Activated naive CD8-positive, alpha-beta T cell treated with anti-CD3 and anti-CD28 coated beads, Interleukin-2, amount 50 U/mL, for 24 hours (primary cell): Measurements from ENCODE around the gene LRP1B.

Source experiments
- ATAC-seq: fragments of 150-1000 bp; cut with Tn5 transposase; one replicate; pipeline ENCODE4 v1.10.0; 2021
- DNase-seq: peaks from one replicate; pipeline ENCODE4 v3.0.0; 2021
- H3K27ac Mint-ChIP-seq: one replicate; pipeline ENCODE4 v1.8.0; 2021; ENCODE audit warnings: mild to moderate bottlenecking, mixed read lengths
- H3K27me3 Mint-ChIP-seq: one replicate; pipeline ENCODE4 v1.8.0; 2021; ENCODE audit warnings: mixed read lengths
- H3K36me3 Mint-ChIP-seq: one replicate; pipeline ENCODE4 v1.8.0; 2021; ENCODE audit warnings: low read depth, mixed read lengths
- H3K4me1 Mint-ChIP-seq: one replicate; pipeline ENCODE4 v1.8.0; 2021; ENCODE audit warnings: mixed read lengths
- H3K4me3 Mint-ChIP-seq: one replicate; pipeline ENCODE4 v1.8.0; 2021; ENCODE audit warnings: mild to moderate bottlenecking, moderate library complexity, mixed read lengths
- H3K9me3 Mint-ChIP-seq: one replicate; pipeline ENCODE4 v1.8.0; 2021; ENCODE audit warnings: mixed read lengths

The LRP1B gene

GRCh38 chr2:141065042-141065441 is 1065.8 kb downstream of the LRP1B start:
- no peak overlapping the region for H3K27ac Mint-ChIP-seq
- no peaks in the 10 kb centered on the region for H3K36me3 Mint-ChIP-seq

DNA sequence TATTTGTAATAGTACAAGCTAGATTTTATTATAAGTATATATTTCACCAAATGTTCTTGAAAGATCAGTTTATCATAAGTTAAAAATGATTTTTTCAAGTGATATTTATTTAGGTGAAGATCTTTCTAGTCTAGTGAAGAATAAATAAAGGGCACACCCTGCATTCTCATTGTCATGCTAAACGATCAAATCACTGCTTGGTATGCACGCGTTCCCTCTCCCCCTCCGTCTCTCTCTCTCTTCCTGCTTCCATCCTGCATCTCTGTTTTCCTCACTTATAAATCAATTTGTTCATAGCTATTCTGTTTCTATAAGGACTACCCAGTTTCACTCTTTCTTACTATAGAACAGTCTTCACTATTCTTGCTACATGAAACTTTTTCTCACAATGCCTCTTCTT is 1067.4 kb downstream of the LRP1B start:
- Mint-ChIP-seq H3K36me3 (no peaks in the 10 kb centered on the region), H3K4me3 (no peak overlapping the region), H3K27me3 (no peaks in the 10 kb centered on the region), H3K9me3 (peaks cover 24% of the 10 kb centered on the region), H3K27ac (no peak overlapping the region), H3K4me1 (no peaks in the 10 kb centered on the region)
- ATAC-seq (no peak), DNase-seq (no peak)

More at GRCh38 chr2:141065042-141065441, 1065.8 kb downstream of the LRP1B start:
- Mint-ChIP-seq H3K4me1 (no peaks in the 10 kb centered on the region), H3K4me3 (no peak overlapping the region), H3K9me3 (peaks cover 21% of the 10 kb centered on the region), H3K27me3 (no peaks in the 10 kb centered on the region)
- no peak for DNase-seq
- no peak for ATAC-seq

GRCh38 chr2:141062443-141062842 is 1068.4 kb downstream of the LRP1B start:
- DNase-seq (no peak), ATAC-seq (no peak)
- H3K27ac Mint-ChIP-seq: no peak overlapping the region
- H3K4me1 Mint-ChIP-seq: no peaks in the 10 kb centered on the region
- H3K4me3 Mint-ChIP-seq: no peak overlapping the region
- H3K27me3 Mint-ChIP-seq: no peaks in the 10 kb centered on the region
- peaks cover 23% of the 10 kb centered on the region for H3K9me3 Mint-ChIP-seq
- no peaks in the 10 kb centered on the region for H3K36me3 Mint-ChIP-seq

DNA sequence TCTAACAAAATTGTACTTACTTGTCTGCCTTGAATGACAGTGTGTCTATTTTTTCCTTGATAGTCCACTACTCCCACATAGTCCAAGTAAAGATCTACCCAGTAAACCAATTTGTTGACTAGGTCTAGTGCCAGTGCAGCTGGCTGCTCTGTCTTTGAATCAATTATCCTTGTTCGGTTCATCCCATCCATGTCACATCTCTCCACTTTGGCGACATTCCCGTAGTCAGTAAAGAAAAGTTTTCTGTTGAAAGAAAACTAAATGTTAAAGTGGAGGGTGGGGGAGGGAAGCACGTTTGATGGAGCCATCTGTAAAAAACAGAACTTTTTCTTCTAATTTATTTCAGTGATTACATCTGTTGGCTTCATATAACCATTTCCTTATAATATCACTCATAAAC is 1068.8 kb downstream of the LRP1B start:
- Mint-ChIP-seq H3K27me3 (no peaks in the 10 kb centered on the region), H3K9me3 (peaks cover 21% of the 10 kb centered on the region), H3K4me1 (no peaks in the 10 kb centered on the region), H3K36me3 (no peaks in the 10 kb centered on the region), H3K4me3 (no peak overlapping the region), H3K27ac (no peak overlapping the region)
- ATAC-seq (no peak), DNase-seq (no peak)

GRCh38 chr2:141058556-141058955 is 1072.3 kb downstream of the LRP1B start:
- ATAC-seq (no peak), DNase-seq (no peak)
- Mint-ChIP-seq H3K27ac (no peak overlapping the region), H3K4me3 (no peak overlapping the region), H3K27me3 (no peaks in the 10 kb centered on the region), H3K36me3 (no peaks in the 10 kb centered on the region), H3K4me1 (no peaks in the 10 kb centered on the region), H3K9me3 (peaks cover 7% of the 10 kb centered on the region)

- ATAC-seq (no peak), DNase-seq (no peak)
- H3K9me3 Mint-ChIP-seq: peaks cover 5% of the 10 kb centered on the region
- no peak overlapping the region for H3K4me3 Mint-ChIP-seq
- no peaks in the 10 kb centered on the region for H3K27me3 Mint-ChIP-seq
- H3K36me3 Mint-ChIP-seq: no peaks in the 10 kb centered on the region
- no peak overlapping the region for H3K27ac Mint-ChIP-seq
- H3K4me1 Mint-ChIP-seq: no peaks in the 10 kb centered on the region
Measured at GRCh38 chr2:141055531-141055930, 1075.3 kb downstream of the LRP1B start.

GRCh38 chr2:141048951-141049350 is 1081.9 kb downstream of the LRP1B start:
- Mint-ChIP-seq H3K4me3 (no peak overlapping the region), H3K36me3 (no peaks in the 10 kb centered on the region), H3K9me3 (no peaks in the 10 kb centered on the region), H3K27me3 (no peaks in the 10 kb centered on the region), H3K4me1 (no peaks in the 10 kb centered on the region), H3K27ac (no peak overlapping the region)
- DNase-seq (no peak), ATAC-seq (no peak)

GRCh38 chr2:141041281-141041680 is 1089.5 kb downstream of the LRP1B start:
- no peak overlapping the region for H3K4me3 Mint-ChIP-seq
- H3K9me3 Mint-ChIP-seq: peaks cover 7% of the 10 kb centered on the region
- H3K27me3 Mint-ChIP-seq: no peaks in the 10 kb centered on the region
- H3K4me1 Mint-ChIP-seq: no peaks in the 10 kb centered on the region
- no peak for DNase-seq
- no peak for ATAC-seq
- no peaks in the 10 kb centered on the region for H3K36me3 Mint-ChIP-seq
- no peak overlapping the region for H3K27ac Mint-ChIP-seq

DNA sequence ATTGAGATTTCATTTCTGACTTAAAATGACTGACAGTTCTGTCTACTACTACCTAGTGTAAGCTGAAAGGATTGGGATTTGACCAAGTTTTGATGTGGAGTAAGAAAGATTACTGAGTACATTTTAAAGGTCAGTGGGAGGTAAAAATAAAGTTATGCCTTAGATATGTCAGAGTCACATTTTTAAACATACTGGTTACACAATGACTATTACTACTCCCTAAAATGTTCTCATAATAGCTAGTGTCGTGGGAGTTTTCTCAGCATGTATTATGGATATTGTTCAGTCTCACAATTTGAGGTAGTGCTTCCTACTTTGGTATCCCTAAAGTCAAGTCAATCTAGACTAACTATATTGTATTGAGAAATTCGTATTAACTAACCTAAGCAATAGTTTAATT is 1092.5 kb downstream of the LRP1B start:
- no peak for ATAC-seq
- Mint-ChIP-seq H3K27ac (no peak overlapping the region), H3K27me3 (no peaks in the 10 kb centered on the region), H3K9me3 (peaks cover 12% of the 10 kb centered on the region), H3K4me1 (no peaks in the 10 kb centered on the region), H3K36me3 (no peaks in the 10 kb centered on the region), H3K4me3 (no peak overlapping the region)
- DNase-seq: no peak

DNA sequence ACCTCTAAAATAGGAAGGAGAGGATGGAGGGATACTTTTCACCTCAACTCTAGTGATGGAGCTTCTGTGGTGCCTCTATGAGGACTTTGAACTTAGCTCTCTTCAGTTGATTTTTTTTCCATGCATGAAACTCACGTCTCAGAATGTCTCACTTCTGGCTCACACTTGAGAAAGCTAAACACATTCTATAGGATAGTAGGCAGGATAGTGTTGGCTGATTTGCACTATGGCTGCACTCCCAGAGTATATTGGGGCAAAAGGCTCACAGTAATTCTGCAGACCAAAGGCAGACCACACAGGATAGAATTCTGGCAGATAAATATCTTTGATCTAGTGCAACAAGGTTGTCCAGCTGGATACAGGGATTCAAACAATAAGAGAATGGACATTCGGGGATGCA is 1093.5 kb downstream of the LRP1B start:
- Mint-ChIP-seq H3K4me3 (no peak overlapping the region), H3K4me1 (no peaks in the 10 kb centered on the region), H3K27ac (no peak overlapping the region), H3K36me3 (no peaks in the 10 kb centered on the region), H3K27me3 (no peaks in the 10 kb centered on the region), H3K9me3 (peaks cover 8% of the 10 kb centered on the region)
- DNase-seq (no peak), ATAC-seq (no peak)

GRCh38 chr2:141035846-141036420 is 1094.9 kb downstream of the LRP1B start:
- ATAC-seq: no peak

GRCh38 chr2:141029428-141030078 is 1101.3 kb downstream of the LRP1B start:
- Mint-ChIP-seq H3K4me3 (no peak overlapping the region), H3K36me3 (no peaks in the 10 kb centered on the region), H3K27me3 (no peaks in the 10 kb centered on the region), H3K27ac (no peak overlapping the region), H3K4me1 (no peaks in the 10 kb centered on the region), H3K9me3 (peaks cover 14% of the 10 kb centered on the region)
- DNase-seq (no peak), ATAC-seq (no peak)

More at GRCh38 chr2:141035846-141036420, 1094.9 kb downstream of the LRP1B start:
- no peak for DNase-seq
- Mint-ChIP-seq H3K9me3 (peaks cover 7% of the 10 kb centered on the region), H3K36me3 (no peaks in the 10 kb centered on the region), H3K27ac (no peak overlapping the region), H3K4me1 (no peaks in the 10 kb centered on the region), H3K27me3 (no peaks in the 10 kb centered on the region), H3K4me3 (no peak overlapping the region)

DNA sequence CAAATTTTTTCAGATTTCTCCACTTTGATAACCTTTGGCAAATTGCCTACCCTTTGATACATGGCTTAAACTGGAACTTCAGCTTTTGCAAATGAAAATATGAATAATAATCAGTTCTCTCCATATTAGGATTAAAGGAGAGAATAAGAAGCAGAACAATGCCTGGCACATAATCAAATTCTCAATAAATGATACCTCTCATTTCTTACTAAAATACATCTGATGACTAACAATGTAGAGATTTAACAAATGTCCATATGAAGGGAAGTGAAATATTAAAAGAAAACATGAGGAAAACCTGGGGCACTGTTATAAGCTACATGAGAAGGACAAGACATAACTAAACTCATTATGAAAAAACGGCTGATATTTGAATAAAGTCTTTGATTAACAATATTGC is 1103.6 kb downstream of the LRP1B start:
- Mint-ChIP-seq H3K4me3 (no peak overlapping the region), H3K9me3 (peaks cover 14% of the 10 kb centered on the region), H3K4me1 (no peaks in the 10 kb centered on the region), H3K27me3 (no peaks in the 10 kb centered on the region), H3K36me3 (no peaks in the 10 kb centered on the region), H3K27ac (no peak overlapping the region)
- ATAC-seq: no peak
- no peak for DNase-seq

DNA sequence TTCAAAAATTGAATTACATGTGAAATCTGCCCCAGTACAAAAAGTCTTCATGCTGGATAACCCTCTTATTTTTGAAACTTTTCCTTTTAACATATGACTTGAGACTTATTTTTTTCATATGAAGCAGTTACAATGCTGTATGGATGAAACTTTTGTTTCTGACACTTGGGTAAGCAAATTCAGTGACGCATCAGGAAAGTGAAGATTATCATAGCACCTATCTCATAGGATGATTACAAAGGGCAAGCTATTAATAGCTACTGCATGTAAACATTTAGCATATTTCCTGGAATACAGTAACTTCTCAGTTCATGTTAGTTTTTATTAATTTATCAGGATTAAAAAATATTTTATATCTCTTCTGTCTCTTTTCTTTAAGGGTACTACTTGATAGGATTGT is 1109.2 kb downstream of the LRP1B start:
- Mint-ChIP-seq H3K27me3 (no peaks in the 10 kb centered on the region), H3K36me3 (no peaks in the 10 kb centered on the region), H3K4me1 (no peaks in the 10 kb centered on the region), H3K9me3 (peaks cover 9% of the 10 kb centered on the region), H3K4me3 (no peak overlapping the region), H3K27ac (no peak overlapping the region)
- ATAC-seq (no peak), DNase-seq (no peak)

GRCh38 chr2:141021109-141021508 is 1109.7 kb downstream of the LRP1B start:
- H3K27me3 Mint-ChIP-seq: no peaks in the 10 kb centered on the region
- no peak for DNase-seq
- H3K27ac Mint-ChIP-seq: no peak overlapping the region
- no peaks in the 10 kb centered on the region for H3K36me3 Mint-ChIP-seq
- H3K4me1 Mint-ChIP-seq: no peaks in the 10 kb centered on the region
- no peak for ATAC-seq
- H3K9me3 Mint-ChIP-seq: peaks cover 9% of the 10 kb centered on the region
- no peak overlapping the region for H3K4me3 Mint-ChIP-seq

DNA sequence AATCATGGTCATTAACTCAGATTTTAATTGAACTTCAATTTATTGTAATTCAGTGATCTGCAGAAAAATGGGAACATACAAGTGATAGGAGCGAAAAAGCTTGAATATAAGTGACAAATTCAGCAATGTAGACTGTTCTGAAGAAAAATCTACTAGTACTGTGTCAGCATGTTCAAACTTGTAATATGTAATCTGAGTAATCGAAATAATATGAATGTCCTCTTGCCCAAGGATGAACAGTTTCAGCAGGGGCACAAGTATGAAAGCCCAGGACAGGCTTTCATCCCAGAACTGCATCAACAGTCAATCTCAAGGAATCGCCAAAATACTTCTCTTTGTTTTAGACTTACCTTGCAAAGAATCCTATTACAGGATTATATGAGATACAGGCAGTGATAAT is 1110.5 kb downstream of the LRP1B start:
- H3K9me3 Mint-ChIP-seq: peaks cover 5% of the 10 kb centered on the region
- no peak for ATAC-seq
- DNase-seq: no peak
- H3K36me3 Mint-ChIP-seq: no peaks in the 10 kb centered on the region
- no peaks in the 10 kb centered on the region for H3K27me3 Mint-ChIP-seq
- no peak overlapping the region for H3K27ac Mint-ChIP-seq
- no peak overlapping the region for H3K4me3 Mint-ChIP-seq
- H3K4me1 Mint-ChIP-seq: no peaks in the 10 kb centered on the region
